Left colon (tissue), 2 donors: ENCODE data around the gene FLRT1. TPM values are rescaled to one million over a fixed set of nuclear protein-coding genes. Genes with fewer than 3 reads are reported as not detected.
"Not testable (repeated sequence)": the region's sequence is repeated elsewhere in the genome, so short reads cannot be mapped to it uniquely, and the experiment has no call there.

Experiments used
- ATAC-seq: fragments of 200-7000 bp; cut with Tn5 transposase; one replicate; pipeline ENCODE4 v1.9.1; 2020; ENCODE audit warnings: mild to moderate bottlenecking, moderate library complexity
- DNase-seq, 2 donors: peaks; one replicate each; pipeline ENCODE4 v3.0.0-alpha.2; 2020
- intact Hi-C, 2 donors: fragments of 100-400 bp; cut with DNase I in 1 of 2; cut with micrococcal nuclease in 1 of 2; formaldehyde crosslinking; loops; one replicate each; pipeline versions ENCODE4 v1.11.2 to v1.14.0; 2022; cut with DNase I, micrococcal nuclease
- total RNA-seq, 2 donors: library from RNA; stranded (reverse); fragmentation: NEBNext Ultra II Directional; extraction: Animal tissue kit (Norgen Biotek cat#: 25700); gene quantifications; one replicate each; pipeline ENCODE4 v1.2.1, GENCODE V29; 2021
- donor health status: DM: no; HTN: no; CAD: no.
- donor health status: DM: yes; HTN: yes; CAD: no.

The FLRT1 gene
- total RNA-seq, 2 donors from 2014 or later, result 1.2 TPM; not detected in 1

DNA sequence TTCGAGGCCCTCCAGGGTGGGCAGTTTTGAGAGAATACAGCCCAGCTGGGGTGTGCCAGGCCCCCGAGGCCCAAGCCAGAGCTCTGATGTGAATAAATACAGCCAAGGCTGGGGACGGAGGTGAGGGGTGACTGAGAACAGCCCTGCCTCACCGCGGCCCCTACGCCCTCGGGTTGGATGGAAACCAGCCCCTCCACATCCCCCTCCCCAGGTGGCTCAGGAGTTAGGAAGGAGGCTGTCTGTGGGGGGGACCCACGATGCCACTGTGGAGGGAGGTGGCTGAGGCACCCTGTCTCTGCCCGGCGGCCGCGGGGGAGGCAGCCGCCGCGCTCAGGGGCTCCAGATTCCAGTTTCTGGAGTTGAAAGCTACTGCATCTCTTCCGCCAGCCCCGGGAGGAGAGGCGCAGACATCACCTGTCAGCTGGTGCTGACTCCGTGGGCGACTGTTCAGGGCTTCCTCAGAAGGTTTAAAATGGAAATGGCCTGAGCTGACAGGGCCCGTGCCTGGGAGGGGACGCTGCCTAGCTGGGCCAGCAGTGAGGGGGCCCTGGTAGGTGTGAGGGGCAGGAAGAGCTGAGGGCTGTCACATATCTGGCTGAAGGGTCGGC, 1.4 kb downstream of the FLRT1 start:
- no peak for DNase-seq
- intact Hi-C loops, result no loop called here
- peak; percentile 3 for ATAC-seq

DNA sequence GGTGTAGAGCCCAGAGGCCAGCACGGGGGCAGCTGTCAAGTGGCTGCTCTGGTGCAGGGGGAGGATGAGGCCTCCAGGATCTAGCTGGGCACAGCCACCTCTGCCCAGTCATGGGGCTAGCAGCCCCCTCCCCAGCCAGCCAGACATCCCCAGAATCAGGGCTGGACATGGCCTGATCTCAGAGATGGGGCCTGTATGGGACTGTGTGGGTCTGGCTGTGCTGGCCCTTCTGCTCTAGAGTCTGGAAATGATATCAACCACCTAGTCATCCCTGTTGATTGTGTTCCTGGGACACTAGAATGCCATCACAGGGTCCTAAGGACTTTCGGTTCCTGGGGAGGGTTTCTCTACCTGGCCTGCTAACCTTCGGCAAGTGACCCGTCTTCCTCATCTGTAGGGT, 2.8 kb downstream of the FLRT1 start:
- ATAC-seq, result no peak
- intact Hi-C loops, result no loop called here
- no peak for DNase-seq

DNA sequence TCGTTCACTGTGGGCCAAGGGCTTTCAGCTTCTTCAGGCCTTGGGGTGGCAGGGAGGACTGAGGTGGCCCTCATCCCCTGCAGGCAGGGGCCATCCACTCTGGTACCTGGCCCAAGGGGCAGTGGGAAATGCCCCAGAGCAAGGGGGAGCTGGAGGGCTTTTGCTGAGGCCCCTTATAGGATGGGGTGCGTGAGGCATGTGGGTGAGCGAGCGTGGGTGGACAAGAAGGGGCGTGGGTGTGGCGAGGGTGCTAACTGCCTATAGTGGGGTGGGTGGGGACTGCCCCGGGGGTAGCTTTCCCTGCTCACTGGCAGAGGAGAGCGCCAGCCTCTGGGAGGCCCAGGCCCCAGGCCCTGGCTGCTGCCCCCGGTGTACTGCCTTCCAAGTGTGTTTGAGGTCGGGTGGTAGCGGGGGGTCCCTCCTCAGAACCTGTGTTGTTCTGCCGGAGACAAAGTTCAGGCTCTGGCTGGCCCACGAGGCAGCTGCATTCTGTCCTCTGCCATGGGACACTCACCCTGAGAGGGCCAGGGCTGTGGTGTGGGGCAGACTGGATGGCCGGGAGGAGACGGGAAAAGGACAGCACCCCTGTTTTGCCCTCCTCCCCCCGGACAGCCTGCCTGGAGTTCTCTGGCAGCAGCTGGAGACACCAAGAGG, 3.4 kb downstream of the FLRT1 start:
- DNase-seq, result no peak

DNA sequence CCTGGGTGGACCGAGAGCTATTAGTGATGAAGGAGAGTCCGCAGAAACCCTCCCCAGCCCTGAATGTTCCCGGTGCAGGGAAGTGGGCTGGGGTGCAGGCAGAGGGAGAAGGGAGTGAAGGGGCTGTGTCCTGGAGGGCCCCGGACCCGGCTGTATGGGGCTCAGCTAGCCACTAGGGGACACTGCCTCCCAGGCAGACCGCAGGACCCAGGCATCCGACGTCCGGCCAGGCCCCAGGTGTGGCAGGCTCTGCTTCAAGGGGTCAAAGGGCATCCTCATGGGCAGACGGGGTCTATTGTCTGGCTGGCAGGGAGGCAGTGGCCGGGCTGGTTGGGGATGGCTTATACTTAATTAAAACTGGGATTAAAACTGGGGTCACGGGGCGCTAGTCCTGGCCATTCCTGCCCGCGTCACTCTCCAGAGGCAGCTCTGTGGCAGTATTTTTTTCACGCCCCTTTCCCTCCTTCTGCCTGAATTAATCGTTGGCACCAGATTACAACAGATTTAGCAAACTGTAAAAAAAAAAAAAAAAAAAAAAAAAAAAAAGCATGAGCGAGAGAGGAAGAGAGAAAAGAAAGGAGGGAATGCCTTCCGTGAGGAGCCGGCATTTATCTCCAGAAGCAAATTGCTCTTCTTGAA, 5.1 kb downstream of the FLRT1 start:
- no peak for DNase-seq
- intact Hi-C loops, result no loop called here
- peak; percentile 28 for ATAC-seq

More for the DNA sequence above, 3.4 kb downstream of the FLRT1 start:
- intact Hi-C loops, result no loop called here
- no peak for ATAC-seq

DNA sequence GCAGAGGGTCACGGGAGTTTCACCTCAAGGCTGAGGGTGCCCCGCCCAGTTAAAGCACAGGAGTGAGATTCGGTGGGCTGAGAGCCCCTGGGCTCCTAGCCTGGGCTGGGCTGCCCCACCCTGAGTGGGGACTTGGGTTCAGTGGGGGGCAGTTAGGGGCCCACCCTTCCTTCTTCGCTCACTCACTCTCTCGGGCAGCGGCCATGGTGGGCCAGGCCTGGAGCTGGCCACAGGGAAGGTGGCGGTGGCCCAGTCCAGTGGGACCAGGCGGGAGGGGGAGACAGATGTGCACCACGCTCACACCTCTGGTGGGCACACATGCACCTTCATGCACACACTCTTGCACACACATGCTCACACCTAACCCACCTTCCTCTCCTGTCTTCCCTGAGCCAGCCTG, 6.1 kb downstream of the FLRT1 start:
- DNase-seq (no peak), ATAC-seq (no peak)
- intact Hi-C loops, result no loop called here

DNA sequence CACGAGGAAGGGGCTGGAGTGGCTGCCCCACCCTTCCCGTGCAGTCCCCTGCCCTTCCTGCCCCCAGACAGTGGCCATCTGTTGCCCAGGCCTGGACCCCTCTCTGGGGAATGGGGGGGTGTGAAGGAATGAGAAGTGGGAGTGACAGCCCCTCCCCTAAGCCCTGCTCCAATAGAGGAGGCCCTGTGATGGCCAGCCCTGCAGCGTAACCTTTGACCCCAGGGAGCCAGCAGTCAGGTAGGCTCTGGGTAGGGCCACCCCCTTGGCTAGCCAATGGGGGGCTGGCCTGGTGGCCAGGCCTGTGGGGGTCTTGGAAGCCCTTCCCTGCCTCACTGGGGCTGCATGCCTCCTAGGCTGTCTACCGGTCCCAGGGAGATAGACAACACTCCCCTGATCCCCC, 6.6 kb downstream of the FLRT1 start:
- intact Hi-C loops, result no loop called here
- DNase-seq (no peak), ATAC-seq (no peak)

DNA sequence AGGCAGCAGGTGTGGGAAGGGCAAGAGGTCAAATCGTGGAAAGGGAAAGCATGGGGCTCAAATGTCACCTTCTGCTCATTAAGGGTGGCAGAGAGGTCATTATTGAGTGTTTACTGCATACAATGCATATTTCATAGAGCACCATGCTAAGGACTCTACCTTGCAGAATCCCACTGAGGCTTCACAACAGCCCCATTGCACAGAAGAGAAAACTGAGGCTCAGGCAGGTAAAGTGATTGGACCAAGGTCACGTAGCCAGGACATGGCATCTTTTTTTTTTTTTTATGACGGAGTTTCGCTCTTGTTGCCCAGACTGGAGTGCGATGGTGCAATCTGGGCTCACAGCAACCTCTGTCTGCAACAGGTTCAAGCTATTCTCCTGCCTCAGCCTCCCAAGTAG, 7.8 kb downstream of the FLRT1 start:
- ATAC-seq, result no peak
- intact Hi-C loops, result no loop called here
- no peak for DNase-seq

DNA sequence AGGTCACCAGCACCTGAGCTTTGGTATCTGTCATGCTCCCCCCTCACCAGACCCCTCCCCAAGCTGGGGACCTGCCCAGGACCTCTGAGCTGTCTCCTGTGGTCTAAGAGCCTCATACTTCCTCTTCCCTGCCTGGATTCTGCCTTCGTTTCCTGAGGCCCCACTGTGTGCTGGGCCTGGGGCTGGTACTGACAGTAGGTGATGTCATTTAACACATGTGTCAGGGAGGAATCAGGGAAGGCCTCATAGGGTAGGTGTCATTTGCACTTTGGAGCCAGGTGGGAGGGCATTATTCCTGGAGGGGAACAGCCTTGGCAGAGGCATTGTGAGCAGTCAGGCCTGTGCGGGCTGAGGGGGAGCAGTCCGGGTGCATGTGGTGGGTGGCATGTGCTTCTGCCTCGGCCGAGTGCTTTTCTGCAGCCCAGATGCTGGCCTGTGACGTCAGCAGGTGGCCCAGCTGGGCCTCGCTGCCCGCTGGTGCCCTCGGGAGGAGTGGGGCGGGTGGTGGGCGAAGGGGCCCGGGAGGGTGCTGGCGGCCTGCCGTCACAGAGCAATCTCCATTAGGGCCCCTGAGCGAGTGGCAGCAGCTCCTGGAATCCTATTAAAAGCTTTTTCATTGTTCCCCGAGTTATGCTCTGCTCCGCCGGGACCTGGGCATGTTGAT, 9.1 kb downstream of the FLRT1 start:
- ATAC-seq, result no peak
- no peak for DNase-seq
- intact Hi-C loops, result no loop called here

DNA sequence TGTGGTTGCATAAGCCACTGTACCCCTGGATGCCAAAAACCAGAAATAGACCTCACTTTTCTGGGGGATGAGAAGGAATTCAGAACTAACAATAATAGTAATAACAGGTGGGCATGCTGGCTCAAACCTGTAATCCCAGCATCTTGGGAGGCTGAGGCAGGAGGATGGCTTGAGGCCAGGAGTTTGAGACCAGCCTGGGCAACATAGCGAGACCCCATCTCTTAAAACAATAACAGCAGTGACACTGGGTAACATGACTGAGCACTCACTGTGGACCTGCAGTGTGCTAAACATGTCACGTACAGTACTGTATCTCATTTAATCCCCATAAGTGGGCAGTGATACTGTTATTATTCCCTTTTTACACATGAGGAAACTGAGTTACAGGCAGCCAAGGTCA, 10.0 kb downstream of the FLRT1 start:
- intact Hi-C loops, result no loop called here
- ATAC-seq, result no peak

DNA sequence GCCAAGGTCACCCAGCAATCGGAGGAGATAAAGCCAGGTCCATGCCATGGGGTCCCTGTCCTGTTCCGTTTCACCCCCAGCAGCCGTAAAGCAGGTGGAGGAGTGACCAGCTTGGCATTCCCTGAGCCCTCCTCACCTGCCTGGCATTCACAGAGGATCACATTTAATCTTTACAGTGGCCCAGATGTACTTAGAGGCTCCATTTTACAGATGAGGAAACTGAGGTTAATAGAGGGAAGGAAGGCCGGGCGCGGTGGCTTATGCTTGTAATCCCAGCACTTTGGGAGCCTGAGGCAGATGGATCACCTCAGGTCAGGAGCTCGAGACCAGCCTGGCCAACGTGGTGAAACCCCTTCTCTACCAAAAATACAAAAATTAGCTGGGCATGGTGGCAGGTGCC, 11.6 kb downstream of the FLRT1 start:
- intact Hi-C loops, ATAC-seq: not testable (repeated sequence)

More for the DNA sequence above, 10.0 kb downstream of the FLRT1 start:
- no peak for DNase-seq

DNA sequence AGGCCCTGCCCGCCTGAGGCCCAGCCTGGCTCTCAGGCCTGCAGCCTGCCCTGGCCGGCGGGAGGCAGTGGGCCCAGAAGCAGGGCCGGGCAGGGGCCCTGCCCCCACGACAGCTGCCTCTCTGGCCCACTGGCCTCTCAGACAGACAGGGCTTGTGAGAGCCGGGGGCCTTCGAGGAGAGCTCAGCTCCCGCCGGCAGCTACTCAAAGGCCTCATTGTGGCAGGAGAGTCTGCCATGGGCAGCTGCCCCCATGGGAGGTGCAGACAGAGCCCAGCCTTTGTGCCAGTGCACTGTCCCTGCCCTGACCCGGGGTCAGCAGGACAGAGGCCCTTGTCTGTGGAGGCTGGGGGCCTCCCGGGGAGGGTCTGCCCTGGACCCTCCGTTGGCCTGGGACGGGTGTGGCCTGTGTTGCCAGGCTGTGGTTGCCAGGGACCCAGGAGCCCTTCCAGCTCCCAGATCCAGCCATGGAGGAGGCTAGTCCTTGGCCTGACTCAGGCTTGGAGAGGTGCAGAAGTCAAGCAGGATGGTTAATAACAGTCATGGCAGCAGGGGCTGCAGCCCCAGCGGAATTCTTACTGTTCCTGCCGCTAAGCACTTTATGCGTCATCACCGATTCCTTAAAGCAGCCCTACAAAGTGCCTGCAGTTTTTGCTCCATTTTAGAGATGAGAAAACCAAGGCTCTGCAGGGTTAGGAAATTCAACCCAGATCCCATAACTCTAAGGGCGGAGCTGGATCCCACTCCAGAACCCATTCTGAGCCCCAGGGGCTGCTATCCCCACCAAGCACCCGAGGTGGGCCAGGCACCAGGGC, 12.5 kb downstream of the FLRT1 start:
- DNase-seq (no peak), ATAC-seq (no peak)
- intact Hi-C loops, result no loop called here

More for the DNA sequence above, 11.6 kb downstream of the FLRT1 start:
- not testable (repeated sequence) for DNase-seq

DNA sequence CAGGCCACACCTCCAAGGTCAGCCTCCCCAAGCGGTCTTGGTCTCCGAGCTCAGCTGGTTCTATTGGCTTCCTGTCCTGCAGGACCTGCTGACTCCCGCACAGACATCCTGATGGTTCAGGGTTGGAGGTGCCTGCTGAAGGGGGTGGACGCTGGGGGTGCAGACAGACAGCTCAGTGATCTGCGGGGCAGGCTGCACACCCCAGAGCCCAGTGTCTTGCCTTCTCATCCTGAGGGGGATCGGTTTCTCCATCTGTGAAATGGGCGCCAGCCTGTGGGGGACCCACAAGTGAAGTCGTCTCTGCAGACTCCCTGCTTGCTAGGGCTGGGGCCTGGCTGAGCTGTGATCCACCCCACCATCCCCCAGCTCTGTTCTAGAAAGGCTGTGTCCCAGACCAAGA, 13.8 kb downstream of the FLRT1 start:
- intact Hi-C loops, result no loop called here
- ATAC-seq, result no peak
- no peak for DNase-seq

DNA sequence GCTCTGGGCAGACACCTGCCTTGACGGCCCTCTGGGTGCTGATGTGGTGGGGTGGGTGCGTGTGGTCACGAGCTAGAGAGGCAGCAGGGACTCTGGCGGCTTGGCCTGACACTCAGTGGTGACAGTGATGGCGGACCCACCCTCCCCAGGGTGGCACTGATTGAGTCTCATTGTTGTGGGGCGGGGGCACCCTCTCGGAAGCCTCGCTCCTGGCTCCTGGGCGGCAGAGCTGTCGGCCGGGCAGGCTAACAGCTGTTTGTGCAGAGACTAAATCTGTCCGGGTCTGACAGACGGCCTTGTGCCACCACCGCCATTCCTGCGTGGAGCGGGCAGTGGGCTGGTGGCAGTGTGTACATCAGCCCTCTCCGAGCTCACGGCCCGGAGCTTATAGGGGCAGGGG, 15.6 kb downstream of the FLRT1 start:
- intact Hi-C loops, result no loop called here
- DNase-seq, result no peak
- no peak for ATAC-seq

DNA sequence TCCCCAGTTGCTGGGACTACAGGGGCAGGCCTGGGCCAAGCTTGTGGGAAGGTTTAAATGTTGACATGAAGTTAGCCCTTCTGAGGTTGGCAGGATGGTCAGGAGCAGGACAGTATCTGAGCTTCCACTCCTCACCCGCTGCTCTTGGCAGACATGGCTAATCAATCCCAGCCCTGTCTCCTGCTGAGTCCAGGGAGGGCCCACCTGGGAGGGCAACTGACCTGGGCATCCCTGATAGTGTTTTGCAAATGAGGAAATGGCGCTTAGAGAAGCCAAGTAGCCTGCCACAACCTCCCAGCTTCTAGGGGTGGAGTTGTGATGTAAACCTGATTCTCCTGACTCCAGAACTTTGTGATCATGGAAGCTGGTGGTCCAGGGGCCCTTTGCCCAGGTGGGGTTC, 16.7 kb downstream of the FLRT1 start:
- DNase-seq (no peak), ATAC-seq (no peak)
- intact Hi-C loops, result no loop called here

DNA sequence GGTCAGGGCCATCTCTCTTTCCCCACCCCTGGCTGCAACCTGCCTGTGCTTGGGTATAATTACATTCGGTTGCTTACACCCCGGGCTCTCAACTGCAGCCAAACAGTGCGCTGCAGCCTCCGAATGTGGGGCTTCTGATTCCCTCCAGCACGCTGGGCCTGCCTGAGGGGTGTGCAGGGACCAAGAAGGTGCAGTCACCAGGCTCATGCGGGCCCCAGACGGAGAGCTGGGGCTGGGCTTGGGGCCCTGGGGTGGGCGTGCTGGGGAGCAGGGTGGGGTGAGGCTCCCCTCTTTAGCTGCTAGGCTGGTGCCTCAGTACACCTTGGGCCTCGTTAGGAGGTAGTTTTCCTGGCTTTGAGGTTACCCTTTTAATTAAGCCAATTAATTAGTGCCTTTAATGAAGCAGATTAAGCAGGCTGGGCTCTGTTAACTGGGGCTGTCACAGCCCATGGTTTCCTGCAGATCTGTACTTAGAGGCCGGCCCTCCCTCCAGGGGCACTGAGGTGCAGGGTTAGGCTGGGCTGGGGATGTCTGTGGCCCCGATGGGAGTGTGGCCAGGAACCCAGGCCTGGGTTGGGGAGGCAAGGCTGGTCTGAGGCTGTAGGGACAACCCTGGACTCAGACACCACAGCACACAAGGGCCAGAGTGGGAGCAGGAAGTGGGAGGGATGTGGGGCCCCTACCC, 17.3 kb downstream of the FLRT1 start:
- no peak for ATAC-seq
- no peak for DNase-seq
- intact Hi-C loops, result no loop called here

DNA sequence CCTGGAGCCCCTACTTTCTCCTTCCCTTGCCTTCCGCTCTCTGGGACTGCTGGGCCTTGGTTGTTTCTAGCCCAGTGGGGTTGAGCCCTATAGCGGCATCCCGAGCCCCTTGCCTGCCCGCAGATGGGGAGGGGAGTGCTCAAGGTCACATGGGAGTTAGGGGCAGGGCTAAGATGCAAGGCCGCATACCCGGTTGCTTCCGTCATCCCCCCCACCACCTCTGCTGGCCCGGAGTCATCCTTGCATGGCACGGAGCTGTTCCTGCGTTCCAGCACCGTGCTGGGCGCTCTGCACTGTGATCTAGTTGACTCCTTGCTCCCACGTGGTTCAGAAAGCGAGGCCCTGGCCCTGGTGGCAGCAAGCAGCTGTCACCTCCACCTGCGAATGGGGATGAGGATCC, 18.0 kb downstream of the FLRT1 start:
- no peak for ATAC-seq
- intact Hi-C loops, result no loop called here

DNA sequence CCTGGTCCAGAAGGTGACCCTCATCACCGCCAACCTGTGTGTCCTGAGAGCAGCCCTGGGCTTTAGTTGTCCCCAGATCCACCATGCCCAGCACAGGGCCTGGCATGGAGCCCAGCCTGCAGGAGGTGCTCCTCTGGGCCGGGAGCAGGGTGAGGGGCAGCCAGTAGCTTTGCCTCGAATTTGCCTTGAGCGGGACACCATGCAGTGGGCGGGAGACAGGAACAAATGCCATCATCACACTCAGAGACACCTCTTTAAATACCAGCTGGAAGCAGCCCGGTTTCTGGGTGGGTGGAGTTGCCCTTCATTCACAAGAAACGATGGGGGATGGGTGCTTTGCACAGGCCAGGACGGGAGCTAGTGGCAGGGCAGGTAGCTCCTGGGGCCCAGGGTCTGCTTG, 19.3 kb downstream of the FLRT1 start:
- DNase-seq, result no peak
- intact Hi-C loops, result no loop called here
- no peak for ATAC-seq

More for the DNA sequence above, 18.0 kb downstream of the FLRT1 start:
- no peak for DNase-seq

DNA sequence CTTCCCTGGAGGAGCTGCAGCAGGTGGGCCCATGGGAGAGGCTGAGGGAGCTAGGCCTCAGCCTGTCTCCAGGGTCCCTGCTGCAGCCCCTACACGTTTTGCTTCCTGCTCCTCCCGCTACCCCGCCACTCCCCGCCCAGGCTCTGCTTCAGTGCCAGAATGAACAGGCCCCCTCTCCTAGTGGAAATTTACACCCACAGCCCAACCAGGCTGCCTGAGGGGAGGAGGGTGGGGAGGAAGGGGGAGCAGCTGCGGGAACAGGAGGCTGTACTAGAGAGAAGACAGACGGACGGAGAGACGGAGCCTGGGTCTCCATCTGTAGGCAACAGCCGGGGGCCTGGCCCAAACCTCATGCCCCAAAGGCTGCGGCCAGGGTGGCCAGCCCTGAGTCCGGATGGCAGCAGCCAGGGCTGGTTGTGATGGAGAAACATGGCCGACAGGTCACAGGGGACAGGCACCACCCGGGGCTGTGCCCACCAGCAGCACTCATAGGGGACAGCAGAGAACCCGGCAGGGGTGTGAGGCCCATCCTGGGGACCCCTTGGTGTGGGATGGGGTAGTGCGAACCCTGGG, 20.6 kb downstream of the FLRT1 start:
- intact Hi-C loops, result no loop called here
- ATAC-seq (no peak), DNase-seq (no peak)
